SU-DHL-6 (cell line): ENCODE results near the gene KCNJ15.

Experiments
- CTCF ChIP-seq: fragments of 200-600 bp; sonication (generic); IDR thresholded peaks from one replicate; pipeline ENCODE4 v1.5.1; 2017; ENCODE audit warnings: antibody characterized with exemption, mild to moderate bottlenecking, low read length, moderate library complexity; ENCODE audit not compliant: insufficient read depth, poor library complexity, severe bottlenecking
- EZH2phosphoT487 ChIP-seq: fragments of 200-600 bp; sonication (generic), shearing (Covaris generic); conservative IDR thresholded peaks from 2 replicates; pipeline ENCODE4 v1.6.1; 2018; ENCODE audit warnings: mild to moderate bottlenecking, antibody characterized with exemption, low read length, moderate library complexity, mixed read lengths

DNA sequence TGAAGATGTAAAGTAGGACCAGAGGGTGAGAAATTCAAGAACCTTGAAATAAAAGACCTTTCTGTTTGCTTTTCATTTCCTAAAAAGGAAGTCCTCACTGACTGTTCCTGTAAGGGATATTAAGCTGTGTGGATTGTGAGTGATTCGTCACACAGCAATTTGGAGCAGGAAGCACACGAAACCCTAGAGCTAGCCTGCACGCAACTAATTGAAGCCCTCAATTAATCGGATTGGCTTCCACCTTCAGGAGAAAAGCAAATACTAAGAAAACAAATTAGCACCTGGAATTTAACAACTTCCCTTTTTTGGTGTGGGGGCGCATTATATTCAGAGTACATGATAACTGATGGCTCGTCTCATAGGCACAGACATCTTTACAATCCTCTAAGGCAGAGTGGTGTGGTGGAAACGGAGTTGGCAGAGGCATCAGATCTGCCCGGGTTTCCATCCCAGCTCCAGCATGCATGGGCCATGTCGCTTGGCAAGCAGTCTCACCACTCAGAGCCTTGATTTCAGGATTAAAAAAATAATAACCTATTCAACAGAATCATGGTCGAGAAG, 95.2 kb downstream of the KCNJ15 start:
- TF ChIP-seq CTCF, result no peak
- TF ChIP-seq EZH2phosphoT487, result no peak
